NCI-H2107 (cell line): Measurements from ENCODE around the gene YWHAQ.
A peak's percentile ranks its signal among the peaks of the same experiment; 100 is the strongest.
"Not testable (repeated sequence)": the region's sequence is repeated elsewhere in the genome, so short reads cannot be mapped to it uniquely, and the experiment has no call there.

ENCODE experiments used
- DNase-seq: peaks from one replicate; lab custom pipeline; 2025; lab: John Stamatoyannopoulos, UW

The YWHAQ gene

GRCh38 chr2:9631878-9632700 is 1.3 kb upstream of the YWHAQ start:
- DNase-seq = no peak

DNA sequence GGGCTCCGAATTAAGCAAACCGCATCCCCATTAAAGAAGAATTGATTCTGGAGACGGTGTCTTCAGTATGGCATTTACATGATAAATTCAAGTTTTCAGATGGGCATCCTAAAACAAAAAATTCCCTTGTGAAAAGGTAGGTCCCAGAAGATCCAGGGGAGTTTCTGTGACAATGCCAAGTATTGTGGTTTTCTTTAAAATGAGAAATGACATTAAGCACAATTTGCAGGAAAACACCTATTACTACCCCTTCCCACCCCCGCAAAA is 689 bp upstream of the YWHAQ start:
- no peak for DNase-seq

- peak; percentile 51 for DNase-seq
Observed at GRCh38 chr2:9630117-9630735, 571 bp downstream of the YWHAQ start.

GRCh38 chr2:9629222-9630116 is 1.3 kb downstream of the YWHAQ start:
- no peak for DNase-seq

- DNase-seq = no peak
Observed at GRCh38 chr2:9627310-9627709, 3.5 kb downstream of the YWHAQ start.

GRCh38 chr2:9623151-9623550 is 7.6 kb downstream of the YWHAQ start:
- DNase-seq = no peak

- not testable (repeated sequence) for DNase-seq
Observed at GRCh38 chr2:9621655-9622054, 9.1 kb downstream of the YWHAQ start.

GRCh38 chr2:9618410-9618809 is 12.4 kb downstream of the YWHAQ start:
- no peak for DNase-seq

DNA sequence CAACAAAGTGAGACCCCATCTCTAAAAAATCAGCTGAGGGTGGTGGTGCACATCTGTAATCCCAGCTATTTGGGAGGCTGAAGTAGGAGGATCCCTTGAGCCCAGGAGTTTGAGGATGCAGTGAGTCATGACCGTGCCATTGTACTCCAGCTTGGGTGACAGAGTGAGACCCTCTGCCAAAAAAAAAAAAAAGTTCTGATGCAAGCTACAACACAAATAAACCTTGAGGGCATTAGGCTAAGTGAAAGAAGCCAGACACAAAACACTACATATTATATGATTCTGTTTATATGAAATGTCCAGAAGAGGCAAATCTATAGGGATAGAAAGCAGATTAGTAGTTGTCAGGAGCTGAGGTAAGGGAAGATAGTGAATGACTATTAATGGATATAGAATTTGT is 13.0 kb downstream of the YWHAQ start:
- DNase-seq = no peak

GRCh38 chr2:9617296-9617695 is 13.5 kb downstream of the YWHAQ start:
- no peak for DNase-seq

DNA sequence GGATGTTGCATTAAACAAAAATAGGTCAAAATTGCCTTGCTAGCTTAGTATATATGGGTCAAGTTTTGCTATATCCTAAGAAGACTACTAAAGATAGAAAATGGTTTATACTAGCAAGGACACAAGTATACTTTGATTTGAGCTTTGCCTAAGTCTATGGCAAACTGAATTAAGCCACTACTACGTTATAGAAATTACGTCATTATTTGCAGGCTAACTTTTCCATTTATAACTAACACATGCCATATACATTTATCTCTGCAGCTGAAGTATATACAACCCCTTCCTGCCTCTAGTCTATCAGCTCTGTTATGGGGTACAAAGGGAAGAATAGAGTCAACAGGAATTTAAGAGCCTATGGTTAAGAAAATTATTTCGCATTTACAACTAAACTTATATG is 16.2 kb downstream of the YWHAQ start:
- DNase-seq = no peak

GRCh38 chr2:9613291-9613690 is 17.5 kb downstream of the YWHAQ start:
- DNase-seq = no peak

DNA sequence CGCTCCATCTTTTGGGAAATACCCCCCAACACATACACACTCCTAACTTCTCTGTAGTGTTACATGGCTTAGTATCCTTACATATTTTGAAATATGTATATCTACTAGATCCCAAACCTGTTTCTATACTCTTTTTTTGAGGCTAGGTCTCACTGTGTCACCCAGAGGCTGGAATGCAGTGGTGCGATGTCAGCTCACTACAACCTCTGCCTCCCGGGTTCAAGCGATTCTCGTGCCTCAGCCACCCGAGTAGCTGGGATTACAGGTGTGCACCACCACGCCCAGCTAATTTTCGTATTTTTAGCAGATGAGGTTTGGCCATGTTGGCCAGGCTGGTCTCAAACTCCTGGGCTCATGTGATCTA is 19.3 kb downstream of the YWHAQ start:
- DNase-seq = not testable (repeated sequence)

DNA sequence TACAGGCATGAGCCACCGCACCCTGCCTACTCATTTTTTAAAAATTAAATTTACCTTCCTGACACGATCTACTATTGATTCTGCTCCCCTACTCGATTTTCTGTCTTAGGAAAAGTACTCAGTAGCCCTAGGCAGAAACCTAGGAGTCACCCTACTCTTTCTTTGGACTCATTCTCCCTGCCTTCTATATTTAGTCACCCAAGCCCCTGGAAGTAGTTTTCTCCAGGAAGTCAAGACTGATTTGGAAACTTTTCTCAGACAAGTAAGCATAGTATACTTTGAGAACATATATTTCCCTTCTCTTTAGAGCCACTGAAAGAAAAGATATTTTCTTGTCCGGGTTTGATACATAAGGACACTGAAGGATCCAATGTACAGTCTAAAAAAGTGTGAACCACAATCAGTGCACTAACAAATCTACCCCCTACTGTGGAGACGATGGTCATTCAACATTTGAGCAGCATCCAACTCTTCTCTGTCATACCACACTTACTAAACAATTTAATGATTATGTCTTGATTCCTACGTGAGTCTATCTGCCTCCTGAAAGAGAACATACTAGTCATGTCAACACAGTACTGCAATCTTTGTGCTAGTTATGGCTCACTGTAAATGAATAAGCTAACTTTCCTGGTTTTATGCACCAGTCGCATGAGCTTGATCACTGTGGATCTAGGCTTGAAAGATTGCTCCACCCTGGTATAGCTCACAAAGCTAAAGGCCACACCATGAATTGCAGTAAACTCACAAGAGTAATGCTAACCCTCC is 19.8 kb downstream of the YWHAQ start:
- DNase-seq = no peak

- not testable (repeated sequence) for DNase-seq
Observed at GRCh38 chr2:9608491-9608890, 22.3 kb downstream of the YWHAQ start.

DNA sequence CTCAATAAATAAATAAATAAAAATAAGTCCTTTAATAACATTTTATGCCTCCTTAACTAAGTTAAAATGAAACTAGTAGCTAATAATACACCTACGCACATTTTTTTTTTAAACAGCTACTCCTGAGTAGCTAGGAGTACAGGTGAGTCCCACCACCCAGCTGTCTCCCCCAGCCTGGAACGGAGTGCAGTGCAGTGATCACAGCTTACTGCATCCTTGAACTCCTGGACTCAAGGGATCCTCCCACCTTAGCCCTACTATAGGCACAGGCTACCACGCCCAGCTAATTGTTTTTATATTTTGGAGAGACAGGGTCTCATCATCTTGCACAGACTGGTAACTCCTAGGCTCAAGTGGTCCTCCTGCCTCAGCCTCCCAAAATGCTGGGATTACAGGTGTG is 28.4 kb downstream of the YWHAQ start:
- no peak for DNase-seq

- no peak for DNase-seq
Observed at GRCh38 chr2:9601397-9601796, 29.4 kb downstream of the YWHAQ start.

GRCh38 chr2:9599430-9599829 is 31.4 kb downstream of the YWHAQ start:
- no peak for DNase-seq

DNA sequence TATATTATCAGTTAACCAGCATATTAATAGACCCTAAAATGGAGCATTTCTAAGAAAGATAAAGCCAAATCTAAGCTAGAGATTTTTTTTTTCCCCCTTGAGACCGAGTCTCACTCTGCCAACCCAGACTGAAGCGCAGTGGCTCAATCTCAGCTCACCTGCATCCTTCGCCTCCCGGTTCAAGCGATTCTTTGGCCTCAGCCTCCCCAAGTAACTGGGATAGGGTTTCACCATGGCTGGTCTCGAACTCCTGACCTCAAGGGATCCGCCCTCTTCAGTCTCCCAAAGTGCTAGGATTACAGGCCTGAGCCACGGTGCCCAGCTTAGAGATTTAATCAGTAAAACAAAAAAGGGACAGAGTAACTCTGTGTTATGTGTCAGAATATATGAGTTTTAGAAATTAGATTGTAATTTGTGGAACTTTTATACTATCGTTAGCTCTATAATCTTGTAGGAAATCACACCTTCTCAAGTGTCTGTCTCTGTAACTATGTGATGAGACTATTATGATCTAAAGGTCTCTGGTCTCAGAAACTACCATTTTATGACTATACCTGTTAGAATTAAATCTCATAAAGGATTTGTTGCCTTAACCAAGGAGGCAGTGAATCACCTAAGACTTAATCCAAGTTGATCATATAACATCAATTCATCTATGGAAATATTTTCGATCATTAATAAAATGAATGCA is 34.0 kb downstream of the YWHAQ start:
- DNase-seq = no peak

GRCh38 chr2:9595746-9596145 is 35.1 kb downstream of the YWHAQ start:
- DNase-seq = no peak

DNA sequence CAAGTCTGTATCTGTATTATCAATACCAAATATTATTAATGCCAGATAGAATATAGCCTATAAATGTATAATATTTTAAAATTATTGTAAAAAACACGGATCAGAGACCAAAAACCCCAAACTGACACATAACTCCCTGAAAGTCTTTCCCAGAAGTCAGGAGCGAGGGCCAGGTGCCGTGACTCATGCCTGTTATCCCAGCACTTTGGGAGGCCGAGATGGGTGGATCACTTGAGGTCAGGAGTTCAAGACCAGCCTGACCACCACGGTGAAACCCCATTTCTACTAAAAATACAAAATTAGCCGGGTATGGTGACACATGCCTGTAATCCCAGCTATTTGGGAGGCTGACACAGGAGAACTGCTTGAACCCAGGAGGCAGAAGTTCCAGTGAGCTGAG is 35.5 kb downstream of the YWHAQ start:
- DNase-seq = not testable (repeated sequence)
